ENCODE results near the gene VPS8.

GRCh38 chr3:184952671-184953070 is 140.7 kb downstream of the VPS8 start:
- no peak for TF ChIP-seq CTCF (IDR thresholded peaks at IDR 0.05; ENCODE audit: insufficient read depth, low read length)
- no peak for TF ChIP-seq REST (IDR thresholded peaks at IDR 0.05; ENCODE audit: insufficient replicate concordance, low read depth)
- no peak for TF ChIP-seq GABPA (IDR thresholded peaks at IDR 0.05; ENCODE audit: low read depth)
- no peak for TF ChIP-seq POLR2AphosphoS5 (IDR thresholded peaks at IDR 0.05; ENCODE audit: low read depth)
- TF ChIP-seq SPI1 (IDR thresholded peaks at IDR 0.05; ENCODE audit: borderline replicate concordance, low read depth) = no peak
